ENCODE data around the gene ALK.

ALK gene

DNA sequence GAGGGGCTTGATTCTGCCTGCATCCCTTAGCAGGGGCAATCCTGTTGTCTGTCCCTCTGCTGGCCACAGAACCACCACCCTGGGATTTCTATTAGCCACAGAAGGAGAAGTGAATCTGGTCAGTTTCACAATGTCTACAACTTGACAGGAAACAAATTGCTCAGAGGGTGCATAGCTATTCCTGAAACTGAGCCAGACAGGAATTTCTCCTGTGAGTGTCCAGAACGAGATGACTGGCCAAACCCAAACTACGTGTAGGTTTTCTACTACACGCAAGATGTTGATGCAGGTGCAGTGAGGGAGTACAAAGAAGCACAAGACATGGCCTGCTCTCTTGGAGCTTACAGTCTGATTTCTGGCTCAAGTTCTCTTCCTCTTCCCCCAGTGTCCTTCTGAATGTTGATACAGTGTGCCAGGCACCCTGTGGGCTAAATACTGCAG lies 604.3 kb downstream of the ALK start:
- DNase-seq (ENCODE audit: low read depth) = peak; percentile 90

GRCh38 chr2:29314816-29315571 lies 606.4 kb downstream of the ALK start:
- peak; percentile 25 for DNase-seq (ENCODE audit: low read depth)

- DNase-seq (ENCODE audit: low read depth) = no peak
These were observed 609.9 kb downstream of the ALK start for GRCh38 chr2:29311458-29311857.

DNA sequence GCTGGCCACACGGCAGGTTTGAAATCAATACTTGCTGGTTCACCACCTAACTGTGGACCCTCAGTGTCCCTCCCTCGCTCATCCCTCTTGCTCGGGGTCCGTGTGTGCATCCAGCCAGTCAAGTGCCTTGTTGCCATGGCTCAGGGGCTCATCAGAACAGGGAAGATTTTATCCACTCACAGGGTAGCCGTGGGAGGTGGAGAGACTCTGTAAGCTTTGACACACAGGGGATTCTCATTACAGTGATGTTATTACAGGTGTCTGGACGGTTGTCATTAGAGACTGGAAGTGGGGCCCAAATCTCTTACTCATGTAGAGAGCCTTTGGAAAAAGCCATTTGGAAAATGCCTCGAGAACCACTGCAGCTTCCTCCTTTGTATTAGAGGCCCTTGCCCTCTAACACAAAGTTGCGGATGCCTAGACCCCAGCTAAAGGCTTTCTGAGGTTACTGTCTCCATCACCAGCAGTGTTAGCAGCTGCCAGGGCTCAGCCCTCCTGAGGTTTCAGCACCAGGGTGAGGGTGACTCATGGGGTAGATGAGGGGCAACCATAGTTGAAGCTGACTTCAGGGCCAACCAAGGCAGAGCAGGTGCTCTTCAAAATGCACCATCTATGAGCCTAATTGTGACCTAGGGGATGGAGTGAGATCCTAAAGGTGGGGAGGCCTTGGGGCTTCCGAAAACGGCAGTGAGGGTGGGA lies 610.6 kb downstream of the ALK start:
- DNase-seq (ENCODE audit: low read depth) = no peak

GRCh38 chr2:29309090-29310029 lies 612.0 kb downstream of the ALK start:
- peak; percentile 62 for DNase-seq (ENCODE audit: low read depth)

DNA sequence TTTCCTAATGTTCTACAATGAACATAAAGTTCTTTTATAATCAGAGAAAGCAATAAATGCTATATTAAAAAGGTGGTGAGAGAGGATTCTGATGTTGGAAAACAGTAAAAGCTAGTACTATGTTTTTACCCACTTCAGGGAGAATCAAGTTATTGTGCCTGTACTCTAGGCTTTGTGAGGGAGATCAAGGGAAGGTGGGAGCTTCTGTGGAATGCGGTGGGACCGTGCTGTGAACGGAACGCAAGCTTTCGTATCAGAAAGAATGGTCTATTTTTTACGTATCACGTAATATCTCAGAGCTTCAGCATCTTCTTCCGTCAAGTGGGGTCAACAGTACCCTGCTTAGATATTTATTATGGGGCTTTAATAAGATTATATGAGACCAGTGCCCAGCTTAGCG lies 613.0 kb downstream of the ALK start:
- no peak for DNase-seq (ENCODE audit: low read depth)

DNA sequence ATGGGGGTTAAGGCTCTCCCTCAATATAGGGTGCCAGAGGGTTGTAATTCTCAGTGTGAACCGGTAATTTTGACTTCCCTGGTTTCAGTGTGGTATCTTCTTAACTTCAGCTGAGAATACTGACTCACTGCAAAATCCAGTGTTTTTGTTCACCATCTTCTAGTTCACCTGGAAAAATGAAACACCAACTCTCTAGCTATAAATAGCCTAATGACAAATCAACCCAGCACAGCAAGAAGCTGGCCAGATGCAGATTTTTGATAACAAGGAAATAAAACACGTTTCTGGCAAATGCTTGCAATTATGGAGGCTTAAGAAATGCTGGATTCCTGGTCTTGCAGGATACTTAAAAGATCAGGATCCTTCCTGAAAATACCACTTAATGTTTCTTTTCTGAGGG lies 613.9 kb downstream of the ALK start:
- DNase-seq (ENCODE audit: low read depth) = peak; percentile 10

DNA sequence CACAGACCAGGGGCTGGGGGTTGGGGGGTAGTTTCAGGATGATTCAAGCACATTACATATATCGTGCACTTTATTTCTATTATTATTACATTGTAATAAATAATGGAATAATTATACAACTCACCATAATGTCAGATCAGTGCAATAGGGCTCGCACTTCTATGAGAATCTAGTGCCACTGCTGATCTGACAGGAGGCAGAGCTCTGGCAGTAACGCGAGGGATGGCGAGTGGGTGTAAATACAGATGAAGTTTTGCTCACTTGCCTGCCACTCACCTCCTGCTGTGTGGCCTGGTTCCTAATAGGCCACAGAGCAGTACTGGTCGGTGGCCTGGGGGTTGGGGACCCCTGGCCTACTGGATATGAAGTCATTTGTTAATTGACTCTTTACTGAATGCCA lies 615.6 kb downstream of the ALK start:
- DNase-seq (ENCODE audit: low read depth) = no peak

GRCh38 chr2:29304399-29305060 lies 616.9 kb downstream of the ALK start:
- DNase-seq (ENCODE audit: low read depth) = peak; percentile 32

GRCh38 chr2:29296585-29296984 lies 624.8 kb downstream of the ALK start:
- DNase-seq (ENCODE audit: low read depth) = no peak

DNA sequence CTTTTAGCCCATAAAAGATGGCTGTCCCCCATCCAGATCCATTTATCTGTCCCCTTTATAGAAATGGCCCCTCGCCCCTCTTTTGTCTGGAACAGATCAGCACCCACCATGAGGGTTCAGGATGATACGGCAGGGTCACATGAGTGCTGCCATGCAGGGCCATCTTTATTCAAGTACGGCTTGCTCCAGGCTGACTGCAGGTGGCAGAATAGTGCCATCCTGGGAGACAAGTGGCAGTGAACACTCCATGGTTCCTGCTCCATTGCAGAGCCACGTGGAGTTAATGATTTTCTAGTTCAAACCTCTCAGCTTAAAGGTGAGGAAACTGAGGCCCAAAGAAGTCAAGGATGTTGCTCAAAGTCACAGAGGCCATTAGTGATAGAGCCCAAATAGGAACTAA lies 625.5 kb downstream of the ALK start:
- peak; percentile 22 for DNase-seq (ENCODE audit: low read depth)

DNA sequence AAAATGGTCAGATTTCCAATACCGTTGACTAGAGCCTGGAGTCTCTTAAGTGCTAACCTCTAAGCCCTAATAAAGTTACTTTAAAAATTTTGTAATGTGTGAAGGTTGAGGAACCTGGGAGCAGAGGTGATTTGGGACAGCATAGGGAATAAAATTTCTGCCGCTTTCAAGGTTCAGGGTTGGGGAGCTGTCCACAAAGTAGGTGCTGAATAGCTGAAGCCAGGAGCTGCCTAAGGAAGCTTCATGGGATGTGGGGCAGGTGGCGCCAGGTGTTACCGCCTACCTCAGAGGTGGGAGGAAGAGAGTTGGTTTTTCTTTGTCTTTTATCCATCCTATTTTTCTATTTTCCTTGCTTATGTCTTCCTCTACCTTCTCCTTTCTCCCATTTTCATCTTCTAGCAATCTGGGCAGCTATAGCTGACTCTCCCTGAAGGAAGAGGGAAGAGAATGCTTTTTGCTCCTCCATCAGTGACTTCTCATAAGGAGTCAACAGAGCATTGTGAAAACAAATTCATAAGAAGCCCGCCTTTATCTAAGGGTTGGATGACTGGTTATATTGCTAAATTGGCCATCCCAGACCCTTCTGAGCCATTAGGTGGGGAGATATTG lies 627.5 kb downstream of the ALK start:
- DNase-seq (ENCODE audit: low read depth) = peak; percentile 31

DNA sequence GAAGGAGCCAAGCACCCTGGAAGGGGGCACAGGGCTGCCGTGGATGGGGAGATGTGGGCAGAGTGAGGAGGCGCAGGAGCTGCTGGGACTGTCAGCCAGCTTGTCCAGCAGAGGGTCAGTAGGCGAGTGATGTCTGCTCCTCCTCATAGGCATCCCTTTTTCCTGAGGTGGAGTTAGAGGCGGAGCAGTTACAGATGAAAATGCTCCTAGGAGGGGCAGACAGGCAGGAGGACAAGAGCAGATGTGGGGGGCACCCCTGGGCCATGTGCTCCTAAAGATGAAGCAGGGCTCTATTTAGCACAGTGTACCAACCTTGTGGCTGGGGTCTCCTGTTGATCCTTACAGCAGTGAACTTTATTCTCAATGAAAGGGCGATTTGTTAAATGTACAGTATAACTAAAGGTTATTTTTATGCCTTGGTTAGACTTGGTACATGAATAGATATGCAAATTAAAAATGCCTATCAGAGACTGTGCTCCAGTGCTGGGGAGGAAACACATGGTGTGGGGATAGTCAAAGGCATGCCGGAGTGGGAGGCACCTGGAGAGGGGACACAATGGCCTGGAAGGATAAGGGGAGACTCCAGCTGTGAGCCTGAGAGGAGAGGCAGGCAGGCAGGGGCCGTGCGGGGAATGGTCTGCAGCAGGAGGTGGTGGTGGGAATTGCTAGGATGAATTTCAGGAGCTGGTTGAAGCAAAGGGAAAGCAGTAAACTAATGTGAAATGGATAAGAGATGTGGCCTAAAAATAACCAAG lies 630.9 kb downstream of the ALK start:
- no peak for DNase-seq (ENCODE audit: low read depth)

DNA sequence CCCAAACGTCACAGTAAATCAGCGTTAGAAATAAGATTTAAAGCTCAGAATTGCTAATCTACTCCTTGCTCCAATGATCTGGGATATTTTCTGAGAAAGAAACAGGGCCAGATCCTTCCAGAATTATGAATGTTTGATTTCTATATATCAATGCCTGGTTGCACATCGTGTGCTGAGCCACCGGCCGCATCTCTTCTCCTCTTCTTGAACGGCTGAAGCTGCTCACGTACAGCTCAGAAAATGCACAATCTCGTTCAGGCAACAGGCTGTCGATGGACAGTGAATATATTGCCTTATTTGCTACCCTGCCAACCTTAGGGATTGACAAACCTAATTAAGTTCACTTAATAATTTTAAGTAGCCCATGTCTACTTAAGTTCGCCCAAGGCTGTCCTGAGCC lies 636.7 kb downstream of the ALK start:
- no peak for DNase-seq (ENCODE audit: low read depth)

GRCh38 chr2:29281916-29282247 lies 639.5 kb downstream of the ALK start:
- no peak for DNase-seq (ENCODE audit: low read depth)

- peak; percentile 11 for DNase-seq (ENCODE audit: low read depth)
These were observed 640.1 kb downstream of the ALK start for GRCh38 chr2:29281086-29281915.

- DNase-seq (ENCODE audit: low read depth) = no peak
These were observed 642.4 kb downstream of the ALK start for GRCh38 chr2:29278966-29279365.

DNA sequence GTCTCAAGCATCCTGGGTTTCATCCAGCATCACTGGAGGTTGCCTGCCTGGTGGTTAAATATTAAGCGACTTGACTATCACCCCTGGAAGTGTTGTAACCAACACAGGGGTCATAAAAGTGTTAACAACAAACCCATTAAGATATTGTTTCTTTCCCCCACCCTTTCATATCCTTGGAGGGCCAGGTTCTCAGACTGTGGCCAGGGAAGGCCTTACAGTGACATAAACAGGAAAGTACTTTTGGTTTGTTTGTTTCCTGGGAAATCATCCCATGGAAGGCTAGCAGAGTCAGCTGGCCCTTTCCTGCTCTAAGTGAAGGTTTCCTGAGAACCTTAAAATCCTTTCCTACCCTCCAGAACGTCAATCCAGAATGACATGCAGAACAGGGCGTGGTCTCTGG lies 645.2 kb downstream of the ALK start:
- DNase-seq (ENCODE audit: low read depth) = no peak

DNA sequence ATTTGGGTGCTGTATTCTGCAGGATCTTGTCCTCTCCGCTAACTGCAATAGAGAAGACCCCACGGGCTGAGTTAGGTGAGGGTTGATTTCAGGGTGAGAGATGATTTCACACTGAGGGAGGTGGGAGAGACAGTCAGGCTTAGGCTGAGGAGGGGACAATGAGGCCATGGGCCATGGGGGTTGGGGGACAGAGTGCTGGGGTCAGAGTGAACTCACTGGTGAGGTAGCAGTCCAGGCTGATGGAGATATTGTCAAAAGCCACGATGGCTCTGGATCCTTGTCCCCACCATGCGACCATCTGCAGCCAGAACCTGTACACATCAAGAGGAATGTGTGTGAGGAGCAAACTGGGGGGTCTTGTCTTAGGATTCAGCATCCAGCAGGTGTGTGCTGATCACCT lies 646.2 kb downstream of the ALK start:
- no peak for DNase-seq (ENCODE audit: low read depth)

All from amniotic epithelial cell (primary cell).